Subcutaneous adipose tissue (tissue), 4 donors: ENCODE results near the gene SCGB3A1. TPM values are rescaled to one million over a fixed set of nuclear protein-coding genes. Genes with fewer than 3 reads are reported as not detected.

Experiments used
- total RNA-seq, 4 donors: library from RNA; depleted of rRNA; stranded (reverse); fragments of >200 nt; gene quantifications; one replicate each; pipeline ENCODE4 v1.1.0, GENCODE V29; 2016
- TF ChIP-seq, protein P1 (sequence below): fragments of 450-650 bp; IDR thresholded peaks from one replicate; pipeline ENCODE4 v1.5.1; 2016; ENCODE audit warnings: low read depth, mild to moderate bottlenecking, control low read depth, antibody characterized with exemption, moderate library complexity

Gene SCGB3A1
- total RNA-seq, 4 donors from 2014 or later, result not detected

GRCh38 chr5:180623844-180624243 is 32.5 kb upstream of the SCGB3A1 start:
- TF ChIP-seq, protein P1, sequence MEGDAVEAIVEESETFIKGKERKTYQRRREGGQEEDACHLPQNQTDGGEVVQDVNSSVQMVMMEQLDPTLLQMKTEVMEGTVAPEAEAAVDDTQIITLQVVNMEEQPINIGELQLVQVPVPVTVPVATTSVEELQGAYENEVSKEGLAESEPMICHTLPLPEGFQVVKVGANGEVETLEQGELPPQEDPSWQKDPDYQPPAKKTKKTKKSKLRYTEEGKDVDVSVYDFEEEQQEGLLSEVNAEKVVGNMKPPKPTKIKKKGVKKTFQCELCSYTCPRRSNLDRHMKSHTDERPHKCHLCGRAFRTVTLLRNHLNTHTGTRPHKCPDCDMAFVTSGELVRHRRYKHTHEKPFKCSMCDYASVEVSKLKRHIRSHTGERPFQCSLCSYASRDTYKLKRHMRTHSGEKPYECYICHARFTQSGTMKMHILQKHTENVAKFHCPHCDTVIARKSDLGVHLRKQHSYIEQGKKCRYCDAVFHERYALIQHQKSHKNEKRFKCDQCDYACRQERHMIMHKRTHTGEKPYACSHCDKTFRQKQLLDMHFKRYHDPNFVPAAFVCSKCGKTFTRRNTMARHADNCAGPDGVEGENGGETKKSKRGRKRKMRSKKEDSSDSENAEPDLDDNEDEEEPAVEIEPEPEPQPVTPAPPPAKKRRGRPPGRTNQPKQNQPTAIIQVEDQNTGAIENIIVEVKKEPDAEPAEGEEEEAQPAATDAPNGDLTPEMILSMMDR, result no peak

DNA sequence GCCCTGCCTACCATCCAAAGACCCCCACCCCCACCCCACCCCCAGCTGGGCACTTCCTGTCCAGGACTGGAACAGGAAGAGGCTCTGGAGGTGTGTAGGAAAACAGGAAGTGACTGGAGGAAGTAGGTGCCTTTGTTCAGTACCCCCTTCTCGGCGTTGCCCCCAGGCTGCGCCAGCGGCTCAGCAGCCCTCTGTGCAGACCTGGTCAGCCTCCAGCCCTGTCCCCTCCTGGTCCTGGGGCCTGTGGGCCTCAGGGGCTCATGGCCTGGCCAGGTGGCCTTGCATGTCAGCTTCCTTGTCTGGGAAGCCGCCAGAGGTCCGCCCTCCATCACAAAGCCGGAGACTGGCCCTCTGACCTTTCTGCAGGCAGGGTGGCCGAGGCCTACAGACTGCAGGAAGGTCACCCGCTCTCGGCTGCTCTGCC is 32.1 kb upstream of the SCGB3A1 start:
- TF ChIP-seq, protein P1, result no peak

GRCh38 chr5:180622910-180623309 is 31.6 kb upstream of the SCGB3A1 start:
- TF ChIP-seq, protein P1, result no peak

- TF ChIP-seq, protein P1, result no peak
Observed at GRCh38 chr5:180621311-180621710, 30.0 kb upstream of the SCGB3A1 start.

GRCh38 chr5:180620014-180620413 is 28.7 kb upstream of the SCGB3A1 start:
- TF ChIP-seq, protein P1, result no peak

- TF ChIP-seq, protein P1, result no peak
Observed at GRCh38 chr5:180619563-180619915, 28.2 kb upstream of the SCGB3A1 start.

- TF ChIP-seq, protein P1, result no peak
Observed at GRCh38 chr5:180618829-180619562, 27.7 kb upstream of the SCGB3A1 start.
